VCaP (cell line): ENCODE measurements around the gene STAM.
"Not testable (repeated sequence)": the region's sequence is repeated elsewhere in the genome, so short reads cannot be mapped to it uniquely, and the experiment has no call there.

Experiments used
- H3K27ac ChIP-seq: fragments of 450-650 bp; 2 replicates; pipeline ENCODE4 v1.5.1; 2017
- CTCF ChIP-seq: fragments of 450-650 bp; conservative IDR thresholded peaks from 2 replicates; pipeline ENCODE4 v1.5.1; 2017; ENCODE audit warnings: mild to moderate bottlenecking, moderate library complexity

Gene STAM

GRCh38 chr10:17712717-17713471 lies 68.9 kb downstream of the STAM start:
- H3K27ac ChIP-seq = no peak overlapping the region
- no peak for TF ChIP-seq CTCF

- no peak for TF ChIP-seq CTCF
- no peak overlapping the region for H3K27ac ChIP-seq
Observed at GRCh38 chr10:17713758-17714157, 69.8 kb downstream of the STAM start.

GRCh38 chr10:17716161-17716560 lies 72.2 kb downstream of the STAM start:
- TF ChIP-seq CTCF = no peak

GRCh38 chr10:17722317-17723014 lies 78.5 kb downstream of the STAM start:
- H3K27ac ChIP-seq = not testable (repeated sequence)

More at GRCh38 chr10:17716161-17716560, 72.2 kb downstream of the STAM start:
- H3K27ac ChIP-seq = no peak overlapping the region

- H3K27ac ChIP-seq = no peak overlapping the region
- no peak for TF ChIP-seq CTCF
Observed at GRCh38 chr10:17725703-17726102, 81.8 kb downstream of the STAM start.

GRCh38 chr10:17729630-17730029 lies 85.7 kb downstream of the STAM start:
- H3K27ac ChIP-seq = no peak overlapping the region
- TF ChIP-seq CTCF = no peak

GRCh38 chr10:17730667-17731066 lies 86.7 kb downstream of the STAM start:
- no peak overlapping the region for H3K27ac ChIP-seq
- no peak for TF ChIP-seq CTCF
